GM19239 (cell line): ENCODE data around the gene TIGD1.
A peak's percentile ranks its signal among the peaks of the same experiment; 100 is the strongest.

Source experiments
- DNase-seq: peaks from one replicate; pipeline ENCODE4 v3.0.0; 2011; ENCODE audit warnings: low spot score; ENCODE audit not compliant: insufficient read length
- FAIRE-seq: peaks from 2 replicates; lab custom pipeline; 2011; peaks lifted over from hg19 to GRCh38; lab: Jason Lieb, UNC

Gene TIGD1

DNA sequence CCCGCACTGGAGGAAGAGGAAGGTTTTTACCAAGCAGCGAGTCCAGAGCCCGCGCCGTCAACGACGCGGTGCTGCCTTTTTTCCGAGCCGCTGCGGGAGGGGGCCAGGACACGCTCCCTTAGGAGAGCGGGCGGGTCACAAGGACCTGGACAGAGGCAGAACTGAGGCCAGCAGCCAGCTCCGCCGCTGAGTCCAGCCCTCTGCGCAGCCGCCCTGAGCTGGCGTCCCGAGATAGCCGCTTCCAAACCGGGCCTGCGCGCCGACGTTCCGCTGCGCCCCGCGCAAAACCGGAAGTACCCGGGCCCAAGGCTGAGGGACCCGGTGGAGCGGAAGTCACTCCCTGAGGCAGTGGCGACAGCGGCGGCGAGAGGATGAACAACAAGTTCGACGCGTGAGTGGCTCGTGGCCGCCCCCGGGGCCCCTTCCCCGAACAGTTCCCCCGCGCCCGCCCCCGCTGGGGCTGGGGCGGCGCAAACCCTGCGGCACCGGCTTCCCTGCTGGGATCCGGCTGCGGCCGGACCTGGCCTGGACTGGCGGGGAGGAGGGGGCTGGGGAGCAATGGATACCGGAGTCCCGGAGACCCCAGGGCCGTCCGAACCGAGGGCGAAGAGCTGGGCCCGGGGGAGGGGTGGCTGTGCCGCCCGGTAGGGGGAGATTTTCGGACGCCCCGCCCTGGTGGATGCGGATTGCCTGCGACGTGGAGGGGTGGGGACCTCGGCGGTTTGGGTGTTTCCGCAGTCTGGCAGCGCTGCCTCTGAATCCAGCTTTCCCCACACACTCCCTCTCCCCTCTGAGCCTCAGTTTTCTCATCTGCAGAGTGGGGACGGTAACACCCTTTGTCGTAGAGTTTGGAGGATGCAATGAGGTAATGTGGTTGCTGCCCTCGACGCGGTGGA lies at the start of gene TIGD1, which contains the start of gene EIF4E2:
Gene TIGD1, minus strand, starts transcription at position 204 of the 896 bp plus-strand sequence. CDS start 675 bp downstream, outside the sequence.
Gene EIF4E2, plus strand, starts transcription at position 336 of the 896 bp plus-strand sequence. Its CDS starts 36 bp downstream, at position 372.
- DNase-seq = peak; percentile 98
- peak; percentile 75 for FAIRE-seq

DNA sequence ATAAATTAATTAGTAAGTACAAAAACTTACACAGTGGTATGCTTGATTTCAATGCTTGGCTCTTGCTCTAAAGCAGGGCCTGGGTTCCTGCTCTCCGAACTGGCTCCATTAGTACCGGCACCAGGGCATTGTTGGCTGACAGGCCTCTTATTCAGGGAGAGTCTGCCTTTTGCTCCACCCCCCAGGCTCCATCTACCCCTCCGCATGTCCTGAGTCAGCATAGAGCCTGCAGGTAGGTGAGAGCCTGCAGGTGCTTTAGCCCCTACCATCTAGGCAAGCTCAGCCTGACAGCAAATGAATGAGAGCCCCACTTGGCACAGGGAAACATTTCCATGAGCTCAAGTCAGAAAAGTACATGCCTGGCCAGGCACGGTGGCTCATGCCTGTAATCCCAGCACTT lies 47.9 kb upstream of the TIGD1 start:
- DNase-seq (no peak), FAIRE-seq (no peak)

DNA sequence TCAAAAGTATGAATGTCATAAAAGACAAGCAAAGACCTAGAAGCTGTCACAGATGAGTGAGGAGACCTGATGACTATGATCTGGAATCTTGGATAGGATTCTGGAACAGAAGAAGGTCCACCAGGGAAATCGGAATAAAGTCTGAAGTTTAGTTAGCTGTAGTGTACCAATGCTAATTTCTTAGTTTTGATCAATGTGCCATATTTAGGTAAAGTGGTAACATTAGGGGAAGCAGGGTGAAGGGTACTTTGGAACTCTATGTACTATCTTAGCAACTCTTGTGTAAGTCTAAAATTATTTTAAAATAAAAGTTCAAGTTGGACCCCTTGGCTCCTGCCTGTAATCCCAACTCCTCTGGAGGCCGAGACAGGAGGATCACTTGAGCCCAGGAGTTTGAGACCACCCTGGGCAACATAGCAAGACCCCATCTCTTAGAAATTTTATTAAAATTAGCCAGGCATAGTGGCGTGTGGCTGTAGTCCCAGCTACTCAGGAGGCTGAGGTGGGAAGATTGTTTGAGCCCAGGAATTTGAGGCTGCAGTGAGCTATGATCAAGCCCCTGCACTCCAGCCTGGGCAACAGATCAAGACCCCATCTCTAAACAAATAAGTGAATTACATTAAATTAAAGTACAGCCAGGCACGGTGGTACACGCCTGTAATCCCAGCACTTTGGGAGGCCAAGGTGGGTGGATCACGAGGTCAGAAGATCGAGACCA lies 47.2 kb upstream of the TIGD1 start:
- no peak for FAIRE-seq

DNA sequence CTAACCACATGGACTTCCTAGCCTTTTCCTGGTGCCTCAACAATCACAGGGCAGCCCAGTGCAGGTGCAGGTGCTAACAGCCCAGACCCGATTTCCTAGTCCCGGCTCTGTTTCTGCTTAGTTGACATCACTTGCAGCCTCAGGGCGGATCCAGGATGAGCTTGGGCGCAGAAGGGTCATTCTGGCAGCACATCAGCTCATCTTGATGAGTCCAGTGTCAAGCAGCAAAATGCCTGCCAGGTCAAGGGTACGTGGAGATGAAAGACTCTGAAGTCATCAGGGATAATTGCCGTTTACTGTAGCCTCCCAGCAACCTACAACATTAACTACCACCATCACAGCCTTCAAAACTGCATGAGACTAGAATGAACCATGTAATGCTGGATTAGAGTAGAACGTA lies 43.6 kb upstream of the TIGD1 start:
- no peak for DNase-seq
- FAIRE-seq = no peak

More for the DNA sequence above, 47.2 kb upstream of the TIGD1 start:
- DNase-seq = no peak

DNA sequence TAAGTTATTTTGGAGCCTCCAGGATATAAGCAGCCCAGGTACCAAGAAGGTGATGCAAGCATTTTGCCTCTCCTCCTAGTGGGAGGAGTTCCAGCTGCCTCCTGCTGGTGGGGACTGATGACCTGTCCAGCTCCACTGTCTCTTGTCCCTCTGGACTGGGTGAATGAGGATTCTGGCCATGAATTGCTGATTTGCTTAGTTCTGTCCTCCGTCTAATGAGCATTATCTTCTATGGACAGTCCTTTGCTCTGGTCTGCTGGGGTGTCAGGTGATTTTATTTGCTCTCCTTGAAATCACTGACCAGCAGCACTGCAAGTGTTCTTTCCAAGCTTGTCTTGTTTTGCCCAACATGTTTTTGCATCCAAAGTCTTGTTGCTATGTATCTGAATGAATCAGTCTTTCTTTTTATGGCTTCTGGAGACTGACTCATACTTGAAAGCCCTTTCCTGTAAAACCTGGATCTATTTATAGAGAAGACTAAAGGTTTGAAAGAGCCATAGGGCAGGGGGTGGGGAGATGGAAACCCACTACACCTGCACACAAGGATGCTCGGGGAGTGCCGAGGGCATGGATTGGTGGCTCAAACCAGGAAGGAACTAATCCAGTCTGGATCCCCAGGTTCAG lies 42.5 kb upstream of the TIGD1 start:
- no peak for DNase-seq
- no peak for FAIRE-seq

DNA sequence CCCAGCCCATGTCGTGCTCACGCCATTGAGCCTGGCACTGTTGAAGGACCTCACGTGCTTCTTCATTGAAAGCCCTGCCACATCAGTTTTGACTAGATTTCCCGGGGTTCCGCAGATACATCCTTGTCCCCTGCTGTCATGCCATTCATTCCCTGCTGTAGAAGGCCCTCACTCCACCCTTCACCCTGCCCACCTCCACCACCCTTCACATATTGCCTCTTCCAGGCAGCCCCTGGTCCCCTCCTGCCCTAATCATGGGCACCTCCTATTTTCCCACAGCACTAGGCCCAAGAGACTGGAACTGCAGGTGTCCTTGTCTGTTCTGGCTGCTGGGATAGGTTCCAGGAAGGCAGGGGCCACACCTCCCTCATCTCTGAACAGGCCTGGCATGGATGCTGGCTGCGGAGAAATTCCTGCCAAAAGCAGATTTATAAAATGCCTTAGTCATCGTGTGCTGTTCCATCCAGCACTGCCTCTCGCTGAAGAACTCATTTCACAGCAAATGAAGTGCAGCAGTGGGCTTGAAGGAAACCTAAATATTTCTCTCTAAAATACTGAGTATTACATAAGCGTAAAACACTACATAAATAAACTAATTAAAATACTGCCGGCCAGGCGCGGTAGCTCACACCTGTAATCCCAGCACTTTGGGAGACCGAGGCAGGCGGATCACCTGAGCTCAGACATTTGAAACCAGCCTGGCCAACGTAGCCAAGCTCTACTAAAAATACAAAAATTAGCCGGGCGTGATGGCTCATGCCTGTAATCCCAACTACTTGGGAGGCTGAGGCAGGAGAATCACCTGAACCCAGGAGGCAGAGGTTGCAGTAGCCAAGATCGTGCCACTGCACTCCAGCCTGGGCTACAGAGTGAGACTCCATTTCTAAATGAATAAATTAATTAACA lies 38.6 kb upstream of the TIGD1 start:
- DNase-seq = no peak
- FAIRE-seq = no peak

DNA sequence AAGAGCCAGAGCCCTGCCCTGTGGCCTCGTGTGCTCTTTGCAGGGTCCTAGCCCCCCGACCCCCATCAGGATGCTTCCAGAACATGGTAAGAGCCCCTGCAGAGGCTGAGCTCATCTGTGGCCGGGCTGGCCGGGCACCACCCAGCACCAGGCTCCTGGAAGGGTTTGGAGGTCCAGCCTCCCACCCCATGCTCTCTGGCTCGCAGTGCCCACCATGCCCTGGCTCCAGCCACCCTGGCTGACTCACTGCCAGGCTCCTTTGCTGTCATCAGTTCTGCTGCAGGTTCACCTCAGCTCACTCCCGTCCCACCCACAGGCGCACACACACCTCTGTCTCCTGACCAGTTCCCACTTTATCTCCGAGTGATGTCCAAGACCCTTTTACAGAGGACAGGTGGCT lies 37.7 kb upstream of the TIGD1 start:
- DNase-seq (no peak), FAIRE-seq (no peak)

DNA sequence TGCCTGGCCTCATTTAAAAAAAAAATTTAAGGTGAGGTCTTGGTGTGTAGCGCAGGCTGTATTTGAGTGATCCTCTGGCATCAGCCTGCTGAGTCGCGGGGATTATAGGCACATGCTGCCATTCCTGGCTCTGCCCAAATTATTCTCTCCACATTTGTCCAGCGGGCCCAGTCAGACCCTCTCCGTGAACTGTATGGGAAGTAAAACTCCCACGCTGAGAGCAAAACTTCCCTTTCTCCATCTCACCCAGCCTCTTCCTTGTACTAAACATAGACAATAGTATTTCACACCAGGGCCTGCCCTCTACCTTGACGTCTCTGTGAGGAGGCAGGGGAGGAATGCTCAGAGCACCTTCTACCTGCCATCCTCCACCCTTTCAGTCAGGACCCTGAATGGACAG lies 37.2 kb upstream of the TIGD1 start:
- DNase-seq = no peak
- FAIRE-seq = no peak

DNA sequence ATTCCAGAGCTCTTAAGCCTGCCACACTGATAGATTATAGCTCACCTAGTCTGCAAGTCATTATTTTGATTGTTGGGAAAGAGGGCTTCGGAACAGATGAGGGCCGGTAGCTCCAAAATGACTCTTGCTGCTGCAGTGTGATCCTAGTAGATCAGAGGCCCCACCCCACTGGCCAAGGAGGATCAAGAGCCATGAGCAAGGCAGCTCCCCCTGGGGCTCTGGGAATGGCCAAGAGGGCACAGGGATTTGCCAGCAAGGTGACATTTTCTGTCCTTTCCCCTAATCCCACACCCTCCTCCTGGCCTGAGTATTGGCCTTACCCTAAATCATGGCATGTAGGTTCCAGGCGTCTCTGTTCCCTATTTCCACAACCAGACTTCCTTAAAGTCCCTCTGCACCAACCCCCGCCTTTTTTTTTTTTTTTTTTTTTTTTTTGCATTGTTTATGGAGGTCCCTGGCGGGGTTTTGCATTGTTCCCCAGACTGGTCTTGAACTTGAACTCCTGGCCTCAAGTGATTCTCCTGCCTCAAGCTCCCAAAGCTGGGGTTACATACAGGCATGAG lies 36.7 kb upstream of the TIGD1 start:
- no peak for DNase-seq

DNA sequence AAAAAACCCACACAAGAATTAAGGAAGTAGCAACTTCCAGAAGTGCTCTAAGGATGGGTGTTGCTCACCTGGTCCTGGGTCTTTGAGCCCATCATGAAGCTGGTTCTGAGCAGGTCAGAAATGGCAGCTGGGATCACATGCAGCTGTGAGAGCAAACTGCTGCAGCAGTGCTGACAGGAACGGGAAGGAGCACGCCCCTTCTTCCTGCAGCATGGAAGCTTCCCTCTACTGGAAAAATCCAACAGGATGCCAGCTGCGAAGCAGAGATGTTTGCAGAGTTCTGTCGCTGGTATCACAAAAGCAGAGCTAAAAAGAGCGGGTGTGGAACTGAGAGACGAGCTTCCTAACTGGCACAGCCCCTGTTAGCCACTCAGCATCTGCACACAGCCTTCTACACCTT lies 33.9 kb upstream of the TIGD1 start:
- FAIRE-seq = no peak
- no peak for DNase-seq

More for the DNA sequence above, 36.7 kb upstream of the TIGD1 start:
- FAIRE-seq = no peak

DNA sequence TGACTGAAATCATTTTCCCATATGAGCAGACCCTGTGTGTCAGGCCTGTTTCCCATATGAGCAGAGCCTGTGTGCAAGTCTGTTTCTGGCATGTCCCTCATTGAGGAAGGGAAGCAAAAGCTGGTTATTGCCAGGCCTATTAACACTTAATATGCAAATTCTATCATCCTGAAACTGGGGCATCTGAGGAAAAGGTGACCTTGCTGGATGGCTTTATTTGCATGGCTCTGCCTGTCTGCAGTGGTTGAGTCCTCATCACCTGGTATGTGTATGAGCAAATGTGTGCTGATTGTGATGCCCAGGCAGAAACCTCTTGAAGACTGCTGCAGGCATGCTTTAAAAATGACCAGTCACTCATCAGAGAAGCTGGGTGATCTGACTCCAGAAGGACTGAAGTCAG lies 31.4 kb upstream of the TIGD1 start:
- DNase-seq (peak; percentile 15), FAIRE-seq (no peak)

DNA sequence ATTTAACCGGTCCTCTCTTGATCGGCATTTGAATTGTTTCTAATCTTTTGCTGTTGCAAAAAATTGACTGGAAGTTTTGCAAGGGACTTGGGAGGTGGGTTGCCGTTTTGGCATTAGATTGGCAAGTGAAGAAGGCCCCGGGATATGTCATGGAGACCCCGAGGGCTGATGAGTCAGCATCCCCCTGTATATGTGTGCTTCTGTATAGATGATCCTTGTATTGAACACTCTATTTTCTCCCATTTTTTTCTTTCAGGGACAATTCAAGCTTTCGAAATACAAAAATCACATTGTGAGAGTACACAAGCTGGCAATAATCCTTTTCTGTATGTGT lies 30.3 kb upstream of the TIGD1 start:
- FAIRE-seq (peak; percentile 8), DNase-seq (no peak)

DNA sequence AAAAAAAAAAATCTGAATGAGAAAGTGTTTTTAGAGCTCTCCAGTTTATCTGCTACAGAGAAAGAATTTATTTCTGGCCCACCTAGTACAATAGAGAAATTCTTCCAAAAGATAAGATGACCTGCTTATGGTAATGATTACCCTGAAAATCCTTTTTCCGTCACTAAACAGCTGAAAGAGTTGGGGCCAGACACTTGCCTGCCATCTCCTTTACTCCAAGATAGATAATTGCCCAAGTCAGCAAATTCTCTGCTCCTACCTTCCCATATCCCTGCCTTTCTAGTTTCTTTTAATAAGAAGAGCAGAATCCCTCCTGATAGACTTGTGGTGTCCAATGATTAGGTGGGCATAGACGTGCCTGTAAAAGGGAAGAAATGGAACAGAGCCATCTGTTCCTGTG lies 28.3 kb upstream of the TIGD1 start:
- FAIRE-seq (no peak), DNase-seq (no peak)

DNA sequence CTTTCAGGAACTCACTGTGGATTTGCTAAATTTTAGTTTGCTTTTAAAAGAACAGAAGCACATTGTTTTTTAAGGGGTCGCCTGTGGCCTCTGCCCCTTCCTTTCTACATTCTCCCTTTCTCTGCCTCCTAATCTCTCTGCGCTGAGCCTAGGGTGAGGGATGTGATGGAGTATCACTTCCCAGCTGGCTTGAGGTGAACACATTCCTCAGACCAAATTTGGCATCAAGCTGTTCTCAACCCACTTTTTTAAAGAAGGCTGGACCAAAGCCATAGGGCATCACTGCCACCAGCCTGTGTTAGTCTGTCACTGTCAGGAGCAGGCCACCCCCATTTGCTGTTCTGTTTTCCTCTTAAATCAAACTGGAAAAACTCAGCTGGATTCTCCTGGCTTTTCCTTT lies 27.5 kb upstream of the TIGD1 start:
- no peak for FAIRE-seq
- DNase-seq = no peak

DNA sequence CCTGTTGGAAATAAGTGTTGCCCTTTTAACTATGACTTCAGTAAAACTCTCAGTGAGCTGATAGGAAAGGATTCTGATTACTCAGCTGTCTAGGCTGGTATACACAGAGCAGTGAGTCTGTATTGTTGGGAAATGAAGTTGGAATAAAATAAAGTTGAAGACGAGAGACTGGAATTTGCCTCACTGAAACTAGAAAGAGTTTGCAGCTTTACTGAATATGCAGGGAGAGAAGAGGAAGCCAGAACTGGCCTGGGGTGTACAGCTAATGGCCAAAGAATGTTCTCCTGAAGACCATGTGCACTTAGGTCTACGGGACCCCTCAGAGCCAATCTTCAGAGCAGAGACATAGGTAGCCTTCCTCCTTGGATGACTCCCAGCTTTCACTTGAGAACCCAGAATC lies 26.6 kb upstream of the TIGD1 start:
- no peak for DNase-seq

DNA sequence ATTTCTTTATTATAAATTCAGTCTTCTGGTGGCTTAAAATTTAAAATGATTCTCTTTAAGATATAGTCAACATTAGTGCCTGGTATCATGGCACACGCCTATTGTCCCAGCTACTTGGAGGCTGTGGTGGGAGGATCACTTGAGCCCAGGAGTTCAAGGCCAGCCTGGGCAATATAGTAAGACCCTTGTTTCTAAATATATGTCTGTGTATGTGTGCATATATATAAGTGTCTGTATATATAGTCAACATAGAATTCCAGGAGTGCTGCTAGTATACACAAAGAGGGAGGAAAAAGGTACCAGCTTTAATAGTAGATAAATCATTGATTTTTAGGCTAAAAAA lies 25.0 kb upstream of the TIGD1 start:
- FAIRE-seq = no peak

More for the DNA sequence above, 26.6 kb upstream of the TIGD1 start:
- no peak for FAIRE-seq

DNA sequence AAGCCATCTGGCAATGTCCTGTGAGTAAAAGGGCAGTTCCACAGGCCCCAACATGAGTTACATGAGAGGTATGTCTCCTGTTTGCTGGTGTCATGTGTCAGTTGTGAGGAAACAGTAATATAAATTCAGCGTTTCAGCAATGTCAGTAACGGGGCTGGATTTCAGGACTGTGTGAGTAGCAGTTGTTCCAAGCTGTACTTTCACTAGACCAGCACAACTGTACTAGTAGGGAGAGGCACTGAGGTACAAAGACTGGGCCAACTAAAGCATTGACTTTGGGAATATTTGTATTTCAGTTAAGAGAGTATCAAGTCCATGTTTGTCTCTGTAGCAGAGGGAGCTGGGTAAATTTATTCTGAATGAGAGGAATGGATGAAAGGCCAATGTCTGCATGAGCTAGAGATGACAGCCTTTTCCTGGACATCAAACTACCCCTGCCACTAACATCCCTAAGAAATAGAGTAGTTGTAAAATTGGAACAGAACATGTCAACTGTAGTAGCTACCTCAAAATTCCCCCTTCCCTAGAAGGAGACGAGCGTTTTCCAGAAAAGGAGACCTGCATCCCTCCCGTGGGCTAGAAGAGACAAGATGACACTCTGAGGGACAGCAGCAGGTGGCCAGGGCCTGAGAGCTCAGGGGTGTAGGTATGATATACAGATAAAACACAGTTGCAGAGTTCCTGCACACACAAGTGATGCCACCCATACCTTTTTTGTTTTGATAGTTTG lies 24.5 kb upstream of the TIGD1 start:
- DNase-seq (no peak), FAIRE-seq (no peak)

More for the DNA sequence above, 25.0 kb upstream of the TIGD1 start:
- no peak for DNase-seq

DNA sequence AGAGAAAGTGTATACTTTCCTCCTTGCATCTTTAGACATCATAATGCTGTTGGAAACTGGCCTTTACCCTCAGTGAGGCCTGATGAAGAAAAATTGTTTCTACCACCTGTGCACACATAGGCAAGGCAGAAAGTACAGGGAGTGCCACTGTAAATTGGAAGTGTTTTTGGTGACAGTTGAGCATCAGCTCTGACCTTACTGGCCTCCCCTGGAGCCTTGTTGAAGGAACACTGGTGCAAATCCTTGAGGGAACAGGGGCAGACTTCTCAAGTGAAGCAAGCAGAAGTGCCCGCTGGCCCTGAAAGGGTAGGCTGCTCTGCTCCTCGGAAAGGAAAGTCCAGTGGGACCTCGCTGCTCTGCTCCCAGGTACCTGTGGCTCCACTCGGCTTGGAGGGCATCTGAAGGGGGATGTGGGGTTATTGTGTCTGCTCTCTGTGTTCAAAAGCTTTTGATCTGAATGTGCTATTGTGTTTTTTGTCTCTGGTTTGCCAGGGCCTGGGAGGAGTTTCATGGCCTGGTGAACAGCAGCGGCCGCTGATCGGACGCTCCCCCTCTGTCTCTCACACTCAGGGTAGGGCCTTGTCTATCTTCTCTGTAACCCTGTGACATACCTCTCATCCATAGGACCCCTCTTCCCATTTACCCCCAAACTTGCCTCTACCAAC lies 23.5 kb upstream of the TIGD1 start:
- DNase-seq (no peak), FAIRE-seq (no peak)

DNA sequence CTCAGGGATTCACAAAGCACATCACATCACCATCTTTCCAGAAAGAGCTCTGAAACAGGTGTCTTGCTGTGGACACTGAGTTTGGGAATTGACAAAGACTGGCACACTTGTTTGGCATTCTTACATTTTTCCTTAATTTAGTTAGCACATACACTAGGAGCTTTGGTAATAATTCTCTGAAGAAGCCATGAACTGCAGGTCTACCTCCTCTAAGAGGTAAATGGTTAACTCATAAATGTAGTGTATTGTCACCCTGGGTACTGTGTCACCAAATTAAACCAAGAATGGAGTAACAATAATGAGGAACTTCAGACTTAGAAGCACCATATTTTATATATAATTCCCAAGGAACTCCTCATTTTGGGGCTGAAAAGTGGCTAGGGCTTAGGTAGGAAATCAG lies 22.7 kb upstream of the TIGD1 start:
- no peak for DNase-seq
- FAIRE-seq = no peak
